Uterine smooth muscle cell (primary cell): ENCODE data around the gene KCTD3. TPM values are rescaled to one million over a fixed set of nuclear protein-coding genes. Genes with fewer than 3 reads are reported as not detected.

Experiments used
- total RNA-seq: library from RNA; depleted of rRNA; stranded (reverse); fragments of >200 nt; gene quantifications from 2 replicates; pipeline ENCODE4 v1.2.3, GENCODE V29; 2014

The KCTD3 gene
- 50.5 and 78.0 TPM in 2 replicates for total RNA-seq

GRCh38 chr1:215566556-215567490 is at the start of gene KCTD3:
KCTD3 (plus strand) TSS chr1:215567304; CDS start chr1:215567686, 382 bp downstream.

